Measurements from ENCODE around the gene SMIM33.

Gene SMIM33

GRCh38 chr5:139453683-139454567 lies 16.9 kb upstream of the SMIM33 start:
- H2AK5ac ChIP-seq (ENCODE audit: low read length): no peak overlapping the region
- H2BK120ac ChIP-seq (ENCODE audit: low read depth, low read length): no peak overlapping the region
- H3K79me1 ChIP-seq (ENCODE audit: low read length): no peaks in the 10 kb centered on the region
- H3K27ac ChIP-seq (ENCODE audit: low read depth, low read length): no peak overlapping the region
- no peaks in the 10 kb centered on the region for H3K4me1 ChIP-seq (ENCODE audit: control insufficient read depth, low read depth, low read length)
- DNase-seq: no peak
- H4K5ac ChIP-seq (ENCODE audit: low read length): no peak overlapping the region
- H3K4me3 ChIP-seq (ENCODE audit: low read length): no peak overlapping the region
- H2BK5ac ChIP-seq (ENCODE audit: low read length): no peak overlapping the region
- H2BK15ac ChIP-seq (replicated peaks; ENCODE audit: low read depth): no peak overlapping the region
- H4K8ac ChIP-seq (ENCODE audit: low read depth, low read length): no peak overlapping the region
- H3K27me3 ChIP-seq (ENCODE audit: insufficient read depth, low read length, poor library complexity): no peaks in the 10 kb centered on the region
- H3K4me2 ChIP-seq (ENCODE audit: low read length): no peak overlapping the region
- no peaks in the 10 kb centered on the region for H3K36me3 ChIP-seq (ENCODE audit: control insufficient read depth, insufficient read depth, low read length)
- no peaks in the 10 kb centered on the region for H3K79me2 ChIP-seq (ENCODE audit: control insufficient read depth, insufficient read depth, low read length)
- WGBS (ENCODE audit: extremely low coverage, insufficient coverage, low lambda C conversion rate): 100% methylated on average over 3 of the region's 3 CpGs
- no peak overlapping the region for H3K4ac ChIP-seq (ENCODE audit: low read depth, low read length)
- no peak overlapping the region for H3K23ac ChIP-seq (ENCODE audit: low read length)
- no peak overlapping the region for H3K56ac ChIP-seq (ENCODE audit: low read length)
- H3K18ac ChIP-seq (ENCODE audit: low read length): no peak overlapping the region
- no peak overlapping the region for H3K9ac ChIP-seq (ENCODE audit: low read length)

- no peak overlapping the region for H3K9ac ChIP-seq (ENCODE audit: low read length)
- H3K4me1 ChIP-seq (ENCODE audit: control insufficient read depth, low read depth, low read length): no peaks in the 10 kb centered on the region
- H3K18ac ChIP-seq (ENCODE audit: low read length): no peak overlapping the region
- no peak overlapping the region for H3K56ac ChIP-seq (ENCODE audit: low read length)
- H3K36me3 ChIP-seq (ENCODE audit: control insufficient read depth, insufficient read depth, low read length): no peaks in the 10 kb centered on the region
- H3K27ac ChIP-seq (ENCODE audit: low read depth, low read length): no peak overlapping the region
- no peaks in the 10 kb centered on the region for H3K27me3 ChIP-seq (ENCODE audit: insufficient read depth, low read length, poor library complexity)
- no peak overlapping the region for H2BK15ac ChIP-seq (replicated peaks; ENCODE audit: low read depth)
- H2BK5ac ChIP-seq (ENCODE audit: low read length): no peak overlapping the region
- DNase-seq: no peak
- H4K8ac ChIP-seq (ENCODE audit: low read depth, low read length): no peak overlapping the region
- no peaks in the 10 kb centered on the region for H3K79me2 ChIP-seq (ENCODE audit: control insufficient read depth, insufficient read depth, low read length)
- WGBS (ENCODE audit: extremely low coverage, insufficient coverage, low lambda C conversion rate): no CpG with 5 or more reads among the region's 11 CpGs
- H2BK120ac ChIP-seq (ENCODE audit: low read depth, low read length): no peak overlapping the region
- no peak overlapping the region for H4K5ac ChIP-seq (ENCODE audit: low read length)
- no peak overlapping the region for H2AK5ac ChIP-seq (ENCODE audit: low read length)
- H3K79me1 ChIP-seq (ENCODE audit: low read length): no peaks in the 10 kb centered on the region
- no peak overlapping the region for H3K4ac ChIP-seq (ENCODE audit: low read depth, low read length)
- H3K4me2 ChIP-seq (ENCODE audit: low read length): no peak overlapping the region
- H3K4me3 ChIP-seq (ENCODE audit: low read length): no peak overlapping the region
- H3K23ac ChIP-seq (ENCODE audit: low read length): no peak overlapping the region
Observed at GRCh38 chr5:139454568-139455290, 16.1 kb upstream of the SMIM33 start.

- no peak overlapping the region for H3K56ac ChIP-seq (ENCODE audit: low read length)
- no peak overlapping the region for H3K9ac ChIP-seq (ENCODE audit: low read length)
- H3K18ac ChIP-seq (ENCODE audit: low read length): no peak overlapping the region
- no peaks in the 10 kb centered on the region for H3K36me3 ChIP-seq (ENCODE audit: control insufficient read depth, insufficient read depth, low read length)
- H2BK15ac ChIP-seq (replicated peaks; ENCODE audit: low read depth): no peak overlapping the region
- H3K4ac ChIP-seq (ENCODE audit: low read depth, low read length): no peak overlapping the region
- H3K27ac ChIP-seq (ENCODE audit: low read depth, low read length): no peak overlapping the region
- no peak overlapping the region for H3K4me3 ChIP-seq (ENCODE audit: low read length)
- no peaks in the 10 kb centered on the region for H3K27me3 ChIP-seq (ENCODE audit: insufficient read depth, low read length, poor library complexity)
- H2AK5ac ChIP-seq (ENCODE audit: low read length): no peak overlapping the region
- DNase-seq: no peak
- no peak overlapping the region for H3K23ac ChIP-seq (ENCODE audit: low read length)
- WGBS (ENCODE audit: extremely low coverage, insufficient coverage, low lambda C conversion rate): no CpG with 5 or more reads among the region's 12 CpGs
- no peaks in the 10 kb centered on the region for H3K4me1 ChIP-seq (ENCODE audit: control insufficient read depth, low read depth, low read length)
- H3K79me1 ChIP-seq (ENCODE audit: low read length): no peaks in the 10 kb centered on the region
- no peak overlapping the region for H4K8ac ChIP-seq (ENCODE audit: low read depth, low read length)
- H2BK5ac ChIP-seq (ENCODE audit: low read length): no peak overlapping the region
- no peaks in the 10 kb centered on the region for H3K79me2 ChIP-seq (ENCODE audit: control insufficient read depth, insufficient read depth, low read length)
- no peak overlapping the region for H3K4me2 ChIP-seq (ENCODE audit: low read length)
- no peak overlapping the region for H2BK120ac ChIP-seq (ENCODE audit: low read depth, low read length)
- no peak overlapping the region for H4K5ac ChIP-seq (ENCODE audit: low read length)
Observed at GRCh38 chr5:139456776-139457175, 14.0 kb upstream of the SMIM33 start.

- Histone ChIP-seq H3K4ac (ENCODE audit: low read depth, low read length) (no peak overlapping the region), H3K79me2 (ENCODE audit: control insufficient read depth, insufficient read depth, low read length) (no peaks in the 10 kb centered on the region), H3K18ac (ENCODE audit: low read length) (no peak overlapping the region), H3K79me1 (ENCODE audit: low read length) (no peaks in the 10 kb centered on the region), H3K4me2 (ENCODE audit: low read length) (no peak overlapping the region), H3K27ac (ENCODE audit: low read depth, low read length) (no peak overlapping the region), H2BK120ac (ENCODE audit: low read depth, low read length) (no peak overlapping the region), H3K23ac (ENCODE audit: low read length) (no peak overlapping the region), H3K36me3 (ENCODE audit: control insufficient read depth, insufficient read depth, low read length) (no peaks in the 10 kb centered on the region), H2BK15ac (replicated peaks; ENCODE audit: low read depth) (no peak overlapping the region), H3K27me3 (ENCODE audit: insufficient read depth, low read length, poor library complexity) (no peaks in the 10 kb centered on the region), H3K4me1 (ENCODE audit: control insufficient read depth, low read depth, low read length) (peaks cover 2% of the 10 kb centered on the region), H2BK5ac (ENCODE audit: low read length) (no peak overlapping the region), H4K8ac (ENCODE audit: low read depth, low read length) (no peak overlapping the region), H4K5ac (ENCODE audit: low read length) (no peak overlapping the region), H3K56ac (ENCODE audit: low read length) (no peak overlapping the region), H3K4me3 (ENCODE audit: low read length) (no peak overlapping the region), H3K9ac (ENCODE audit: low read length) (no peak overlapping the region), H2AK5ac (ENCODE audit: low read length) (no peak overlapping the region)
- no CpG with 5 or more reads among the region's 5 CpGs for whole genome bisulfite sequencing (ENCODE audit: extremely low coverage, insufficient coverage, low lambda C conversion rate)
- DNase-seq: no peak
Observed at GRCh38 chr5:139457241-139457640, 13.6 kb upstream of the SMIM33 start.

GRCh38 chr5:139457653-139458306 lies 13.0 kb upstream of the SMIM33 start:
- H2BK5ac ChIP-seq (ENCODE audit: low read length): no peak overlapping the region
- H3K36me3 ChIP-seq (ENCODE audit: control insufficient read depth, insufficient read depth, low read length): no peaks in the 10 kb centered on the region
- no peak overlapping the region for H3K23ac ChIP-seq (ENCODE audit: low read length)
- no peaks in the 10 kb centered on the region for H3K79me1 ChIP-seq (ENCODE audit: low read length)
- H3K4me2 ChIP-seq (ENCODE audit: low read length): no peak overlapping the region
- no peak overlapping the region for H3K4me3 ChIP-seq (ENCODE audit: low read length)
- H3K56ac ChIP-seq (ENCODE audit: low read length): no peak overlapping the region
- H3K27ac ChIP-seq (ENCODE audit: low read depth, low read length): no peak overlapping the region
- no peak overlapping the region for H2BK120ac ChIP-seq (ENCODE audit: low read depth, low read length)
- H3K18ac ChIP-seq (ENCODE audit: low read length): no peak overlapping the region
- no peak overlapping the region for H4K8ac ChIP-seq (ENCODE audit: low read depth, low read length)
- H3K4me1 ChIP-seq (ENCODE audit: control insufficient read depth, low read depth, low read length): peaks cover 6% of the 10 kb centered on the region
- H3K79me2 ChIP-seq (ENCODE audit: control insufficient read depth, insufficient read depth, low read length): no peaks in the 10 kb centered on the region
- no peak overlapping the region for H2AK5ac ChIP-seq (ENCODE audit: low read length)
- no CpG with 5 or more reads among the region's 5 CpGs for WGBS (ENCODE audit: extremely low coverage, insufficient coverage, low lambda C conversion rate)
- no peak overlapping the region for H3K4ac ChIP-seq (ENCODE audit: low read depth, low read length)
- no peak for DNase-seq
- H4K5ac ChIP-seq (ENCODE audit: low read length): no peak overlapping the region
- H3K9ac ChIP-seq (ENCODE audit: low read length): no peak overlapping the region
- no peak overlapping the region for H2BK15ac ChIP-seq (replicated peaks; ENCODE audit: low read depth)
- H3K27me3 ChIP-seq (ENCODE audit: insufficient read depth, low read length, poor library complexity): no peaks in the 10 kb centered on the region

Data from mesendoderm (in vitro differentiated cells).